PC-9 (cell line): Measurements from ENCODE around the gene CD109.
A peak's percentile ranks its signal among the peaks of the same experiment; 100 is the strongest.

Experiments used
- CTCF ChIP-seq: fragments of 200-600 bp; sonication (generic); conservative IDR thresholded peaks from 2 replicates; pipeline ENCODE4 v1.6.1; 2017; ENCODE audit warnings: mixed run types, antibody characterized with exemption, mild to moderate bottlenecking, moderate library complexity
- EZH2 ChIP-seq: fragments of 200-600 bp; sonication (generic); IDR thresholded peaks from 2 replicates; pipeline ENCODE4 v1.8.0; 2017; ENCODE audit warnings: antibody characterized with exemption, low read depth

DNA sequence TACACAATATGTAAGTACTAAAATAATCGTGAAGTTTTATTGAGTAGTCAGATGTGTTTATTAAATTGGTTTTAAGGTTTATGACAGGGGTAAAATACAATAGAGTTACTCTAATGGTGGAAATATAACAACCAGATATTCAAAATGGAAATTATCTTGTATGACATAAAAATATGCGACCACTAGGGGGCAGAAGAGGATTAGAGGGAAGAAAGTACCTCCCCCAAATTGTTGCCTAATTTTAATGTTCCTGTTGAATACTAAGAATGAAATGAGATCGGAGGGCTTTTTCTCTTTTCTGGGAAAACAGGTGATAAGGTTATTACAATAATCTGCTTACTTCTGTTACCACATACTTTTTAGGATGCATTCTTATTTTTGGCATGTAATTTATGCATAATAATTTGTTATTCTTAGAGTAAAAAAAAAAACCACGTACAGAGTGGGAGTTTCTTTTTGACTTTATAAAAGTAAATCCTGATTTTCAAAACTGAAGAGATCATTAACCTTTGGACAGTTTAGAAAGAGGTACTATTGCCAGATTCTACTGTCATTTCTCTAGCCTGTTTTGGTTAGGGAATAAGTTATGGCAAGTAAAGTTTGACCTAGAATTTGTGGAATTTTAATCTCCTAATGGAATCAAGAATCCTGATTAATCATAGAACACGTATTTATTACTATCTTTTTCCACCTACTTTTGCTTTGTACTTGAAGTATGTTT is 159.2 kb downstream of the CD109 start:
- TF ChIP-seq CTCF (peak; percentile 91), EZH2 (no peak)
